Right ventricle myocardium inferior (tissue), 1 donor: Measurements from ENCODE around the gene RAPGEF6. TPM values are rescaled to one million over a fixed set of nuclear protein-coding genes. Genes with fewer than 3 reads are reported as not detected.
"Not testable (repeated sequence)": the region's sequence is repeated elsewhere in the genome, so short reads cannot be mapped to it uniquely, and the experiment has no call there.

Experiments
- ATAC-seq: fragments of 200-7000 bp; cut with Tn5 transposase; one replicate; pipeline ENCODE4 v1.9.1; 2020; ENCODE audit warnings: mild to moderate bottlenecking, moderate library complexity
- DNase-seq: peaks from one replicate; pipeline ENCODE4 v3.0.0; 2021; ENCODE audit errors: missing footprints
- intact Hi-C: fragments of 100-400 bp; cut with DNase I; formaldehyde crosslinking; loops from one replicate; pipeline ENCODE4 v1.11.0; 2022
- long read RNA-seq: library from polyadenylated mRNA; unstranded; transcript quantifications from one replicate; pipeline ENCODE4 v2.0.0, GENCODE V29; 2021
- total RNA-seq: library from RNA; stranded (reverse); fragmentation: NEBNext Ultra II Directional; extraction: Animal tissue kit (Norgen Biotek cat#: 25700); gene quantifications from one replicate; pipeline ENCODE4 v1.2.1, GENCODE V29; 2021
- donor health status: DM: no; HTN: yes; CAD: no; lungs with severe emphysema.

Gene RAPGEF6
- 8.5 TPM for total RNA-seq
- long read RNA-seq: 0 reads

- ATAC-seq (peak; percentile 97), DNase-seq (peak; percentile 98)
- intact Hi-C loops: loop anchor here (2.0 kb wide), 1 partner anchor 162 kb away; the partner anchor contains the start of gene FNIP1
These were observed at the start of gene RAPGEF6 for GRCh38 chr5:131634996-131635683. RAPGEF6 (minus strand) TSS chr5:131635229; CDS start chr5:131635030, 199 bp downstream.

- intact Hi-C loops: no loop called here
- DNase-seq (no peak), ATAC-seq (no peak)
These were observed 49.6 kb upstream of the RAPGEF6 start for GRCh38 chr5:131684595-131684994.

DNA sequence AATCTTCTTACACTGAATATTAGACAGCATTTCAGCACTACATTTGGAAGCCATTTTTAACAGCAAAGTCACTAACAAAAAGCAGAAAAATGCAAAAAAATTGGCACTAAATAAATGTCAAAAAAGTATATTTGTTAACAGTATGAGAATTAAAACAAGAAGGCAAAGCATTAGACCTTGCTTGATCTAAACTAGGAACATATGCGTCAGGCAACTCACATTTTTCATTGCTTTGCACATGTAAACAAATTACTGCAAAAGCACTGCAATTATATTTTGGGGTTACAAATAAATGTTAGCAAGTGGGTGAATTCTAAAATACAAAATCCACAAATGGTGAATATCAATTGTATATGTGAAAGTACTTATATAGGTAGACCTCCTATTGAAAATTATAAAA is 49.0 kb upstream of the RAPGEF6 start:
- DNase-seq: no peak
- ATAC-seq: no peak
- intact Hi-C loops: no loop called here

DNA sequence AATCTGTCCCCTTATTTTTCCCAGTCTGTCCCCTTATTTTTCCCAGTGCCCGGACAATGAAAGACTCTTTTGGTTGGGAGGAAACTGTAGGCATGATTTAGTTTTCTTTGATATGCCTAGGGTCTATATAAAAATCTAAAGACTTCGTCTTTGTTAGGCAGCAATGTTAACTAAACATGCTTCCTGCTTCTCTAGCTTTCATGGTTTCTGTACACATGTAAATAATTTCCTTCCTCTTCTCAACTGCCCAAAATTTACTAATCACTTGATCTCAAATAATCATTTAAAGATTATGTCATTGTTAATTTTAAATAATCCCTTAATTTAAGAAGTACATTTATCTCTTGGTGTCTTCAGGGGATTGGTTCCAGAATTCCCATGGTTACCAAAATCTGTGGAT is 47.8 kb upstream of the RAPGEF6 start:
- intact Hi-C loops: no loop called here
- no peak for DNase-seq
- ATAC-seq: no peak

GRCh38 chr5:131682175-131682574 is 47.1 kb upstream of the RAPGEF6 start:
- intact Hi-C loops: no loop called here
- no peak for DNase-seq
- ATAC-seq: no peak

GRCh38 chr5:131679911-131680310 is 44.9 kb upstream of the RAPGEF6 start:
- intact Hi-C loops: no loop called here
- ATAC-seq: no peak
- no peak for DNase-seq

DNA sequence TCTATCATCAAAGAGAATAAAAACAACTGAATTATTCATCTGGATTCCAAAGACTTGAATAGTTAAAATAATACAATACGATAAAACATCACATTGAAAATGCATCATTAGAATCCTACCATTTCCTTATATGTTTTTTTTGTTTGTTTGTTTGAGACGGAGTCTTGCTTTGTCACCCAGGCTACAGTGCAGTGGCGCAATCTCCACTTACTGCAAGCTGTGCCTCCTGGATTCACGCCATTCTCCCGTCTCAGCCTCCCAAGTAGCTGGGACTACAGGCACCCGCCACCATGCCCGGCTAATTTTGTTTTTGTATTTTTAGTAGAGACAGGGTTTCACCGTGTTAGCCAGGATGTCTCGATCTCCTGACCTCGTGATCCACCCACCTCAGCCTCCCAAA is 43.2 kb upstream of the RAPGEF6 start:
- intact Hi-C loops, ATAC-seq: not testable (repeated sequence)
- DNase-seq: peak; percentile 80

DNA sequence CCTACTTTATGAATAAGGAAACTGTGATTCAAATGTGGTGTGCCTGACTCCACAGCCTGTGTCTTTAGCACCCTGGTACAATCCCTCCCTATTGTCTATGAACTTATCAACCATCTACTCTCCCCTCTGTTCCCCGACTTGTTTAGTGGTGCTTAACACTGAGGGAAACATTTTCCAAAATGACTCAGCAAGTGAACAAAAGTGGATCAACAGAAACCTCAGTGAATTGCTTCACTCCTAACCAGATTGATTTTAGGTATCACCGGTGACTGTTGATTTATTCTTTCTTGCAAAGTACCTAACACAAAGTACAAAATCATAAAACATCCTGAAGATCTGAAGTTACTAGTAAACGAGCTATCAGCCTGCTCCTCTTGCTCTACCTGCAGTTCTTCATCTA is 42.1 kb upstream of the RAPGEF6 start:
- no peak for DNase-seq
- no peak for ATAC-seq
- intact Hi-C loops: no loop called here

GRCh38 chr5:131672776-131673175 is 37.7 kb upstream of the RAPGEF6 start:
- DNase-seq: no peak
- ATAC-seq: peak; percentile 32
- intact Hi-C loops: loop anchor here (2.0 kb wide), 1 partner anchor 124 kb away; the partner anchor contains the start of gene FNIP1

DNA sequence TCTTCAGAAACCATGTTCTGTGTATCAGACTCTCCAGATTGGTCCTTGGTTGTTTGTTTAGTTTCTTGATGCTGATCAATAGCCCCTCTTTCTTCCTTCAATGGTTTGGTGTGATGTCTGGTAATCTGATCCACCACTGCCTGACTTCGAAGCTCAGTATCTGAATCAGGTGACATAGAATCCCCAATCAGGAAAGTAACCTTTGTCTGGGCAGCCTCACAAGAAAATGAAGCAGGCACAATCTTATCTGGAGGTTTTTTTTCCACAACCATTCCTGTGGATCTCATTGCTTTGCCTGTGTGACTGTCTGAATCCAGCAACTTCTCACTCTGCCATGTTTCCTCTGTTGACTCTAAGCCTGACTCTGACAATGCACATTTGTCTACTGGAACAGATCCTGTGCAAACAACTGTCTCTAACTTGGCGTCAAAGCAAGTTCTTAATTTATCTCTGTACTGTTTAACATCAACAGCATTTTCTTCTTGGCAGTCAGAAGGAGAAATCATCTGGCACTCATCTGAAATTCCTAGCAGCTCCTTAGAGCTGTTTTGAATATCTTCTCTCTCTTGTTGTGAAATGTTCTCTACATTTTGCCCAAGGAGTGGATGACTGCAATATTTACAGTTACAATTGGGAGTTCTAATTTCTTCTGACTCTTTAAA is 37.1 kb upstream of the RAPGEF6 start:
- DNase-seq (no peak), ATAC-seq (peak; percentile 94)
- intact Hi-C loops: loop anchor here (2.0 kb wide), 1 partner anchor 125 kb away; the partner anchor contains the start of gene FNIP1

DNA sequence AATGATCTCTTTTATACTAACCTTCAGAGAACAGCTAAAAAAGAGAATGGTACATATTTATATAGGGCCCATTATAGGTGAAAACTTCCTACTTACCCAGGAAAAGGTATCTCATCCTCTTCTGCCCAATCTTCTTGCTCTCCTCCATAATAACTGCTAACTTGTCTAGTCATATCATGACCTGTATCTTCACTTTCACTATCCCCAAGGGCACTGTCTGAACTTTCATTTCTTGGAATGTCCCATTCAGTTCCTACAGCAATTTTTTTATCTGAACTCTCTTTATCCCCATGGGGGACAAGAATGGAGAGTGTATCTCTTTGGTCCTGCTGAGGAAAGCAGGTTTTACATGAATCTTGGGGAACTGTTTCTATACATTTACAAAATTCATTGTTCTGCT is 36.4 kb upstream of the RAPGEF6 start:
- peak; percentile 28 for ATAC-seq
- DNase-seq: no peak
- intact Hi-C loops: no loop called here

DNA sequence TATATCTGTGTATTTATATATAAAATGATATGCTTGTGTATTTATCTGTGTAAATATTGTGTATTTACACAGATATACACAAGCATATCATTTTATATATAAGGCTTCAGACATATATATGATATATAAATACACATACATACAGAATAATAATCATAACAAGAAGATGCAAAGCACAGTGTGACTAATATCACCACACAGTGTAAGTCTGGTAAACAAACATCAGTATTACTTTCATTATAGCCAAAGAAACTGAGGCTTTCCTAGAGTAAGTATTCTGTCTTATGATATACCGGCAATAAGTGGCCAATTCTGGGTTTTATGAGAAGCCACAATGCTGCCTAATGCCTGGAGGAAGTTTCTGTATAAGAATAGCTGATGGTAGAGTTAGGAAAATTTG is 29.9 kb upstream of the RAPGEF6 start:
- intact Hi-C loops: no loop called here
- DNase-seq (no peak), ATAC-seq (no peak)

DNA sequence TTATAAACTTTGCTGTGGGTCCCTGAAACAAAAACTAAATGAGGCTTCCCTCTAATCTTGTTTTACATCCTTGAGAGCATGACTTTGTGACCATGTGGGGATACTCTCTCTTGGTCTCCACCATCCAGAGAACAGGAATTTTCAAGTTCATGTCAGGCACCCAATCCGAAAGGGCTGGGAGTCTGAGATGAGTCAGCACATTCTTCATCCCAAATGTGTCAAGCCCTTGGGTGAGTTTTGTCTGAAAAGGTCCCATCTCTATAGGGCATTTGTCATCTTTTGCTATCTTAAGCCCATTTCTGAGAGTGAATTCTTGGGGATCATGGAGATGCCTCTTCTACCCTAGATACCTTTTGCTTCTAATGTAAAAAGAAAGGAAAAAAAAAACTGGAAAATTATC is 26.9 kb upstream of the RAPGEF6 start:
- intact Hi-C loops: no loop called here
- ATAC-seq (no peak), DNase-seq (no peak)

DNA sequence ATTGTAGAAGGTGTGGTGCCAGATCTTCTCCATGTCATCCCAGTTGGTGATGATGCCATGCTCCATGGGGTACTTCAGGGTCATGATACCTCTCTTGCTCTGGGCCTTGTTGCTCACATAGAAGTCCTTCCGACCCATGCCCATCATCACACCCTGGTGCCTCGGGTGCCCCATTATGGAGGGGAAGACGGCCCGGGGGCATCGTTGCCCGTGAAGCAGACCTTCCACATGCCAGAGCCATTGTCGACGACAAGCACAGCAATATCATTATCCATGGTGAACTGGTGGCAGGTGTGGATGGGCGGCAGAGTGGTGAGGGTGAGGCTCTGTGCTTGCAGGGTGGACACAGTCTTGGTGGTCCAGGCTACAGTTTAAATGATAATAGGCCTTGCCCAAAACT is 24.8 kb upstream of the RAPGEF6 start:
- no peak for DNase-seq
- intact Hi-C loops: no loop called here
- ATAC-seq: no peak

GRCh38 chr5:131659290-131659689 is 24.3 kb upstream of the RAPGEF6 start:
- DNase-seq: peak; percentile 69
- intact Hi-C loops: no loop called here
- no peak for ATAC-seq

- DNase-seq: no peak
- no peak for ATAC-seq
- intact Hi-C loops: no loop called here
These were observed 19.7 kb upstream of the RAPGEF6 start for GRCh38 chr5:131654776-131655175.

DNA sequence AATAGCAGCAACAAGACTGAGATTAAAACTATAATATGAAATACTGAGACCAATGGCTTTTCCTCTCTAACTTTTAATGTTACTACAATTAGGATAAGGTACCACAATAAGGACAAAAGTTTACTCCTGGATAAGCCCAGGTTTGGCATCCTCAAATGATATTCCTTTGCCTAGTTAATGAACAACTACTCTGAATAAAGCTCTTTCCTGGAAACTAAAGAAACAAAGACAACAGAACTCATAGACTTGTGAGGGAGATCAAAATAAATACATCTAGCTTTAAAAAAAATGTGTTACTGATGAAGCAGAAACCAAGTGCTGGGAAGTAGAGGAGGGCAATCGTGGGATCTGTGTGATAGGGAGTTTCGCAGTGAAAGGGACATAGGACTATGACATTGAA is 19.3 kb upstream of the RAPGEF6 start:
- intact Hi-C loops: no loop called here
- ATAC-seq (no peak), DNase-seq (no peak)

- intact Hi-C loops: no loop called here
- no peak for ATAC-seq
These were observed 14.1 kb upstream of the RAPGEF6 start for GRCh38 chr5:131649161-131649560.

GRCh38 chr5:131647048-131647769 is 12.2 kb upstream of the RAPGEF6 start:
- intact Hi-C loops: no loop called here
- DNase-seq (no peak), ATAC-seq (no peak)

More at GRCh38 chr5:131649161-131649560, 14.1 kb upstream of the RAPGEF6 start:
- DNase-seq: no peak

DNA sequence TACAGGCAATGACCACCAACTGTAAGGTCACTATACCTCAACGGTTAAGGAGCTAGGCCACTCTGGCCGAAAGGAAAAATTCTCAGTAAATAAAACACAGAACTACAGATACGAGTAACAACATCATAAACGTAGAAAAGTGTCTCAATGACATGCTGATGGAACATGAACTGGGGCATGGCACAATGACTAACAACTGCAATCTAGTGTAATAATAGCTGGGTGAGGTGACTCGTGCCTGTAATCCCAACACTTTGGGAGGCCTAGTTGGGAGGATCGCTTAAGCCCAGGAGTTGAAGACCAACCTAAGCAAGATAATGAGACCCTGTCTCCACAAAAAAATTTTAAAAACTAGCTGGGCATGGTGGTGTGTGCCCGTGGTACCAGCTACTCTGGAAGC is 9.8 kb upstream of the RAPGEF6 start:
- ATAC-seq (no peak), DNase-seq (no peak)
- intact Hi-C loops: no loop called here
